Right atrium auricular region (tissue), 2 donors: ENCODE data around the gene TCTN1. TPM values are rescaled to one million over a fixed set of nuclear protein-coding genes. Genes with fewer than 3 reads are reported as not detected.

ENCODE experiments used
- DNase-seq: peaks from one replicate; pipeline ENCODE4 v3.0.0-alpha.2; 2019; ENCODE audit warnings: low spot score
- H3K27ac ChIP-seq, 2 donors: fragments of 200-600 bp; sonication (generic); 1 replicate in 1 of 2; 2 replicates in 1 of 2; pipeline ENCODE4 v1.5.1; 2016 to 2019
- H3K27me3 ChIP-seq, 2 donors: fragments of 200-600 bp; sonication (generic); one replicate each; pipeline versions ENCODE4 v1.5.1 to v1.6.0; 2017 to 2019
- H3K36me3 ChIP-seq: fragments of 200-600 bp; sonication (generic); one replicate; pipeline ENCODE4 v1.5.1; 2016
- H3K4me1 ChIP-seq, 2 donors: fragments of 200-600 bp; sonication (generic); one replicate each; pipeline versions ENCODE4 v1.5.1 to v1.6.0; 2017 to 2019
- H3K4me3 ChIP-seq, 2 donors: fragments of 200-600 bp; sonication (generic); 1 replicate in 1 of 2; 2 replicates in 1 of 2; pipeline ENCODE4 v1.5.1; 2017 to 2019; ENCODE audit warnings: mild to moderate bottlenecking in 1 of 2, moderate library complexity in 1 of 2
- H3K9me3 ChIP-seq, 2 donors: fragments of 200-600 bp; sonication (generic); one replicate each; pipeline ENCODE4 v1.5.1; 2019
- total RNA-seq, 2 donors: library from RNA; depleted of rRNA; stranded (reverse); fragments of >200 nt; gene quantifications; one replicate each; pipeline ENCODE4 v1.1.0, GENCODE V29; 2016
- TF ChIP-seq, protein P1 (sequence below), 2 donors: fragments of 200-600 bp; sonication (generic); IDR thresholded peaks; one replicate each; pipeline ENCODE4 v1.5.1; 2019; ENCODE audit warnings: antibody characterized with exemption in 2 of 2

TCTN1 gene
- total RNA-seq, 2 donors from 2014 or later, result 23.7 to 29.0 TPM

DNA sequence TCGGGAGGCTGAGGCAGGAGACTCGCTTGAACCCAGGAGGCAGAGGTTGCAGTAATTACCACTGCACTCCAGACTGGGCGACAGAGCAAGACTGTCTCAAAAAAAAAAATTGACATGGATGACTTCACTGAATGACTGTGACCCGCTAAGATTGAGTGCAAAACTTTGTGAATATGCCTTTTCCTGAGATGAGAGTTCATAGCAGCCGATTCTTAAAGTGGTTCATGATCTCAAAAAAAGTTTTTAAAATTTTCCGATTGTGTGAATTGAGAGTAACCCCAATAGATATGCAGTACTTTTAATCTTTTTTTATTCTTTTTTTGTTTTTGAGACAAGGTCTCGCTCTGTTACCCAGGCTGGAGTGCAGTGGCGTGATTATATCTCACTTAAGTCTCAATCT lies 1.2 kb downstream of the TCTN1 start:
- peaks cover 0 to 5% of the 10 kb centered on the region in 2 donors for H3K4me1 ChIP-seq
- H3K27me3 ChIP-seq, result no peaks in the 10 kb centered on the region
- TF ChIP-seq, protein P1, sequence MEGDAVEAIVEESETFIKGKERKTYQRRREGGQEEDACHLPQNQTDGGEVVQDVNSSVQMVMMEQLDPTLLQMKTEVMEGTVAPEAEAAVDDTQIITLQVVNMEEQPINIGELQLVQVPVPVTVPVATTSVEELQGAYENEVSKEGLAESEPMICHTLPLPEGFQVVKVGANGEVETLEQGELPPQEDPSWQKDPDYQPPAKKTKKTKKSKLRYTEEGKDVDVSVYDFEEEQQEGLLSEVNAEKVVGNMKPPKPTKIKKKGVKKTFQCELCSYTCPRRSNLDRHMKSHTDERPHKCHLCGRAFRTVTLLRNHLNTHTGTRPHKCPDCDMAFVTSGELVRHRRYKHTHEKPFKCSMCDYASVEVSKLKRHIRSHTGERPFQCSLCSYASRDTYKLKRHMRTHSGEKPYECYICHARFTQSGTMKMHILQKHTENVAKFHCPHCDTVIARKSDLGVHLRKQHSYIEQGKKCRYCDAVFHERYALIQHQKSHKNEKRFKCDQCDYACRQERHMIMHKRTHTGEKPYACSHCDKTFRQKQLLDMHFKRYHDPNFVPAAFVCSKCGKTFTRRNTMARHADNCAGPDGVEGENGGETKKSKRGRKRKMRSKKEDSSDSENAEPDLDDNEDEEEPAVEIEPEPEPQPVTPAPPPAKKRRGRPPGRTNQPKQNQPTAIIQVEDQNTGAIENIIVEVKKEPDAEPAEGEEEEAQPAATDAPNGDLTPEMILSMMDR (IDR thresholded peaks at IDR 0.05), result no peak
- no peak overlapping the region for H3K27ac ChIP-seq
- no peaks in the 10 kb centered on the region for H3K36me3 ChIP-seq
- no peaks in the 10 kb centered on the region for H3K9me3 ChIP-seq
- DNase-seq, result no peak
- no peak overlapping the region for H3K4me3 ChIP-seq

DNA sequence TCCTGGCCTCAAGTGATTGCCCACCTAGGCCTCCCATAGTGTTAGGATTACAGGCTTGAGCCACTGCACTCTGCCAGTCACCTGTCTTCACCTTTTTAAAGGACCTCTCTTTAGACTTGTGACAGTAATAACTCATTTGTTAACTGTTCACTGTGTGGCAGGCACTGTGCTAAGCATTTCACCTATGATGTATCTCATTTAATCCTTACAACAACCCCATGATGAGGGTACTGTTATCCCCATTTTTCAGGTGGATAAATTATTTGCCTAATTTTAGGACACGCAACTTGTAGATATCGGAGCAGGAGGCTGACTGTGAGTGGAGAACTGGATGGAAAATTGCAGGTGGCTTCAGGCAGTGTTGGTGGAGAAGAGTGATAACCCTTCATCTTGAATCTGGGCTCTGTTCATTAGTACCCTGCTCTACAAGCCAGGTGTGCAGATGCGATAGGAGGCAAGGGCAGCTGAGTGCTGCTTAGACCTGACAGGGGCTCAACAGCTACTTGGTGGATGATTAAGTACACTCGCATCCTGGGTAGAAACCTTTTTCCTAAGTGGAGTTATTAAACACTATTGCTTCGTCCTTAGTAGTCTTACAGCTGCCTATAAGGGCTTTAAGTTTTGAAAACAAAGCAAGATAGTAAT lies 2.7 kb downstream of the TCTN1 start:
- Histone ChIP-seq H3K36me3 (no peaks in the 10 kb centered on the region), H3K4me3 (no peak overlapping the region), H3K9me3 (no peaks in the 10 kb centered on the region), H3K27me3 (no peaks in the 10 kb centered on the region), H3K27ac (no peak overlapping the region), H3K4me1 (peaks cover 0 to 5% of the 10 kb centered on the region in 2 donors)
- TF ChIP-seq, protein P1 (IDR thresholded peaks at IDR 0.05), result no peak
- no peak for DNase-seq

DNA sequence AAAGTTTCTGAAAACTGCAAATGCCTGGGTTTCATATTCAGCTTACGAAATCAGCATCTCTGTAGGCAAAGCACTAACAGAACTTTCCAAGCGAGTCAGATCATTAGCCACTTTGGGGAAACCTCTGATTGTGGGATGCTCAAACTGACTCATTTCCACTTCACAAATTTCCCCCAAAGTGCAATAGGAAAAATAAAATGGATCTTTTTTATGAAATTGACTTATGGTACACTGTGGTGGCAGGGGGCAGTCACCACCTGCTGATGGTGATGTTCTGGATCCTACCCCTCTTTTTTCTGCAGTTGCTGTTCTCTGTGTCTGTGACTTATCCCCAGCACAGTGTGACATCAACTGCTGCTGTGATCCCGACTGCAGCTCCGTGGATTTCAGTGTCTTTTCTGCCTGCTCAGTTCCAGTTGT lies 5.6 kb downstream of the TCTN1 start:
- H3K4me3 ChIP-seq, result no peak overlapping the region
- H3K27ac ChIP-seq, result no peak overlapping the region
- H3K4me1 ChIP-seq, result peaks cover 0 to 3% of the 10 kb centered on the region in 2 donors
- TF ChIP-seq, protein P1 (IDR thresholded peaks at IDR 0.05), result no peak
- no peaks in the 10 kb centered on the region for H3K9me3 ChIP-seq
- H3K36me3 ChIP-seq, result no peaks in the 10 kb centered on the region
- DNase-seq, result no peak
- no peaks in the 10 kb centered on the region for H3K27me3 ChIP-seq

DNA sequence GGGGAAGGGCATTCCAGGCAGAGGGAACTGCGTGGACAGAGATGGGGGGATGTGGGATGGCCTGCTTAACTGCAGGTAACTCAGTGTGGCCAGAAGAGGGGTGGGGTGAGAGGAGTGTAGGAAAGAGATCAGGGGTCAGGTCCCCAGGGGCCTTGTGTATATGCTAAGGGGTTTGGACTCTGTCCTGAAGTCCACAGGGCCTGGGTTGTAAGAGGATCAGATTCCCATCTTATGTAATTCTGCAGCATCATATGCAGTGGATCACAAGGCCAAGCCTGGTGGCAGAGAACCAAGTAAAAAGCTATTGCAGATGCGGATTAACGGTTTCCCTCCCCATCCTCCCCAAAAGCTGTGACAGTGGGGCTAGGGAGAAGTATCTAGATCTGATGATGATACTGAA lies 8.7 kb downstream of the TCTN1 start:
- no peak overlapping the region for H3K27ac ChIP-seq
- peaks cover 7% of the 10 kb centered on the region for H3K36me3 ChIP-seq
- no peaks in the 10 kb centered on the region for H3K27me3 ChIP-seq
- no peak overlapping the region for H3K4me3 ChIP-seq
- DNase-seq, result no peak
- H3K4me1 ChIP-seq, result no peaks in the 10 kb centered on the region
- TF ChIP-seq, protein P1 (IDR thresholded peaks at IDR 0.05), result no peak
- no peaks in the 10 kb centered on the region for H3K9me3 ChIP-seq

DNA sequence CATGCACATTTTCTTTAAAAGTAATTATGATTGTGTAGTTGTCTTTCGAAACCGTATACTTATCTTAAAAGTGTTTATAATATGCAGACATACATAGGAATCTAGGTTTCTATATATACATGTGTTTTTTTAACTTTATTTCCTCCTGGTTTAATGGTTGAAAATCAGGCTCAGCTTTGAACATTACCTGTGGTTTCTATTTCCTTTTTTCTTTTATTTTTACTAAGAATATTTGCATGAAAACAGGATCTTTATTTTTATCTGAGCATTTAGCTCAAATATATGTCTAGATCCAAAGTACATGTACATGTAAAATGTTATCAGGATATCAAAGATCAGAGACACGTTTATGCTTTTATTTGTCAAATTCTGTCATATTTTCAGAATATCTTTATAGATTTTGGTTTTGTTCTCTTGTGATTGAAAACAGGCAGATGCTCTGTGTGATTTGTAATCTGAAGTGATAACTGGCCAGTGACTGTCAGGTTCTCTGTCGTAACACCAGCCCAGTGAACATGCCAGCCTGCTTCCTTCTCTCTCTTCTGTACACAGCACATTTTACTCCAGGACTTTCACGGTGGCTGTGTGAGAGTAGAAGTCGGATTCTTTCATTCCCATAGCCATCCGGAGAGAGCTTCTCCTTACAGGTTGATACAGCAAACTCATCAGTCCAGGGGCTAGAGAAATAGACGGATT lies 13.7 kb downstream of the TCTN1 start:
- TF ChIP-seq, protein P1 (IDR thresholded peaks at IDR 0.05), result no peak
- Histone ChIP-seq H3K27ac (no peak overlapping the region), H3K27me3 (no peaks in the 10 kb centered on the region), H3K9me3 (no peaks in the 10 kb centered on the region), H3K4me3 (no peak overlapping the region), H3K4me1 (no peaks in the 10 kb centered on the region), H3K36me3 (peaks cover 31% of the 10 kb centered on the region)
- DNase-seq, result no peak
